Epithelial cell of esophagus (primary cell): ENCODE measurements around the gene UQCR10.

Source experiments
- DNase-seq: peaks from one replicate; pipeline ENCODE4 v3.0.0; 2010; ENCODE audit warnings: low read depth
- H3K4me3 ChIP-seq: 2 replicates; pipeline ENCODE4 v1.5.1; 2011; ENCODE audit warnings: mild to moderate bottlenecking, low read length, control low read depth
- CTCF ChIP-seq: IDR thresholded peaks from 2 replicates; pipeline ENCODE4 v1.5.1; 2011; ENCODE audit warnings: low read depth, mild to moderate bottlenecking, low read length, control low read depth, inconsistent platforms; ENCODE audit not compliant: insufficient read depth; ENCODE audit errors: missing control alignments

Gene UQCR10

GRCh38 chr22:29731058-29731850, 35.9 kb upstream of the UQCR10 start:
- no peak overlapping the region for H3K4me3 ChIP-seq
- no peak for TF ChIP-seq CTCF
- DNase-seq = no peak

GRCh38 chr22:29732883-29733282, 34.3 kb upstream of the UQCR10 start:
- no peak for TF ChIP-seq CTCF
- no peak overlapping the region for H3K4me3 ChIP-seq
- DNase-seq = no peak

GRCh38 chr22:29733362-29734201, 33.6 kb upstream of the UQCR10 start:
- TF ChIP-seq CTCF = no peak
- no peak for DNase-seq
- H3K4me3 ChIP-seq = no peak overlapping the region

GRCh38 chr22:29734406-29734805, 32.8 kb upstream of the UQCR10 start:
- TF ChIP-seq CTCF = no peak

GRCh38 chr22:29734838-29735237, 32.3 kb upstream of the UQCR10 start:
- TF ChIP-seq CTCF = no peak
- no peak overlapping the region for H3K4me3 ChIP-seq
- DNase-seq = no peak

More at GRCh38 chr22:29734406-29734805, 32.8 kb upstream of the UQCR10 start:
- H3K4me3 ChIP-seq = no peak overlapping the region
- DNase-seq = no peak

- no peak for DNase-seq
- no peak overlapping the region for H3K4me3 ChIP-seq
- no peak for TF ChIP-seq CTCF
Measured at GRCh38 chr22:29735416-29735815, 31.8 kb upstream of the UQCR10 start.
